GM12891 (cell line): ENCODE measurements around the gene EXOC7.

Experiments
- PAX5 ChIP-seq: IDR thresholded peaks from 2 replicates; pipeline ENCODE4 v1.6.1; 2011; ENCODE audit warnings: low read length, moderate library complexity, mild to moderate bottlenecking; ENCODE audit not compliant: insufficient read depth, severe bottlenecking
- POLR2A ChIP-seq: IDR thresholded peaks from 2 replicates; pipeline ENCODE4 v1.6.1; 2011; ENCODE audit warnings: low read depth, low read length, control low read depth
- POLR2AphosphoS5 ChIP-seq: IDR thresholded peaks from 2 replicates; pipeline ENCODE4 v1.6.1; 2011; ENCODE audit warnings: low read depth, low read length, control low read depth
- POU2F2 ChIP-seq: IDR thresholded peaks from 2 replicates; pipeline ENCODE4 v1.6.1; 2011; ENCODE audit warnings: low read depth, mild to moderate bottlenecking, control low read depth, low read length, moderate library complexity
- SPI1 ChIP-seq: IDR thresholded peaks from 2 replicates; pipeline ENCODE4 v1.6.1; 2011; ENCODE audit warnings: low read depth, low read length, control low read depth
- TAF1 ChIP-seq: IDR thresholded peaks from 2 replicates; pipeline ENCODE4 v1.6.1; 2011; ENCODE audit warnings: low read depth, low read length, control low read depth

GRCh38 chr17:76079535-76079955 lies 24.0 kb downstream of the EXOC7 start:
- no peak for TF ChIP-seq POLR2A
- no peak for TF ChIP-seq POLR2AphosphoS5
- no peak for TF ChIP-seq TAF1
- TF ChIP-seq PAX5: no peak
- no peak for TF ChIP-seq SPI1
- TF ChIP-seq POU2F2: no peak
